ENCODE results near the gene ACR.

DNA sequence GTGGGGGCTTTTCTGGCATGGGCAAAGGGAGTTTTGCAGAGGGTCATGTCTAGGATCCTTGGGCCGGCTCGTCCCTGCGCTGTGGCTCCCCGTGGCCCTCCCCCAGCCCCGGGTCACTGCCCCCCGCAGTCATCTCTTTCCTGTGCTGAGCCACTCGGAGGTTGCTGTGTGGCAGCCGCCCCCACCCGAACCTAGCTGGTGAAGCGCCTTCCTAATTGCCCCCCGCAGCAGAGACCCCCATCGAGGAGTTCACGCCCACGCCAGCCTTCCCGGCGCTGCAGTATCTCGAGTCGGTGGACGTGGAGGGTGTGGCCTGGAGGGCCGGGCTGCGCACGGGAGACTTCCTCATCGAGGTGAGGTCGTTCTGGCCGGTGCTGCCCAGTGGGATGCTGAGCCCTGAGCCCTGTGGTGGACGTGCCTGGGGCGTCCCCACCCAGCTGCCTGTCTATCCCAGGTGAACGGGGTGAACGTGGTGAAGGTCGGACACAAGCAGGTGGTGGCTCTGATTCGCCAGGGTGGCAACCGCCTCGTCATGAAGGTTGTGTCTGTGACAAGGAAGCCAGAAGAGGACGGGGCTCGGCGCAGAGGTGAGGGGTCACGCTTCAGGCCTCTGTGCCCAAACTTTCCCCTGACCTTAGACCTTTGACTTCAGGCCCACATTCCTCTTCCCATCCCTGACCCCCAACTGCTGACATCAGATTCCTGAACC is 33.3 kb upstream of the ACR start:
- TF ChIP-seq, protein P1, sequence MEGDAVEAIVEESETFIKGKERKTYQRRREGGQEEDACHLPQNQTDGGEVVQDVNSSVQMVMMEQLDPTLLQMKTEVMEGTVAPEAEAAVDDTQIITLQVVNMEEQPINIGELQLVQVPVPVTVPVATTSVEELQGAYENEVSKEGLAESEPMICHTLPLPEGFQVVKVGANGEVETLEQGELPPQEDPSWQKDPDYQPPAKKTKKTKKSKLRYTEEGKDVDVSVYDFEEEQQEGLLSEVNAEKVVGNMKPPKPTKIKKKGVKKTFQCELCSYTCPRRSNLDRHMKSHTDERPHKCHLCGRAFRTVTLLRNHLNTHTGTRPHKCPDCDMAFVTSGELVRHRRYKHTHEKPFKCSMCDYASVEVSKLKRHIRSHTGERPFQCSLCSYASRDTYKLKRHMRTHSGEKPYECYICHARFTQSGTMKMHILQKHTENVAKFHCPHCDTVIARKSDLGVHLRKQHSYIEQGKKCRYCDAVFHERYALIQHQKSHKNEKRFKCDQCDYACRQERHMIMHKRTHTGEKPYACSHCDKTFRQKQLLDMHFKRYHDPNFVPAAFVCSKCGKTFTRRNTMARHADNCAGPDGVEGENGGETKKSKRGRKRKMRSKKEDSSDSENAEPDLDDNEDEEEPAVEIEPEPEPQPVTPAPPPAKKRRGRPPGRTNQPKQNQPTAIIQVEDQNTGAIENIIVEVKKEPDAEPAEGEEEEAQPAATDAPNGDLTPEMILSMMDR (IDR thresholded peaks at IDR 0.05) = no peak
- TF ChIP-seq EZH2 (IDR thresholded peaks at IDR 0.05) = no peak
- TF ChIP-seq EZH2phosphoT487 (IDR thresholded peaks at IDR 0.05) = no peak
